GM18873 (cell line): Measurements from ENCODE around the gene MINDY1.

Source experiments
- ATAC-seq: cut with Tn5 transposase; IDR thresholded peaks from one replicate; pipeline ENCODE4 v1.9.1; 2021; ENCODE audit warnings: mild to moderate bottlenecking, moderate library complexity, moderate number of reproducible peaks; ENCODE audit not compliant: unreplicated experiment, low FRiP score

MINDY1 gene, protein sequence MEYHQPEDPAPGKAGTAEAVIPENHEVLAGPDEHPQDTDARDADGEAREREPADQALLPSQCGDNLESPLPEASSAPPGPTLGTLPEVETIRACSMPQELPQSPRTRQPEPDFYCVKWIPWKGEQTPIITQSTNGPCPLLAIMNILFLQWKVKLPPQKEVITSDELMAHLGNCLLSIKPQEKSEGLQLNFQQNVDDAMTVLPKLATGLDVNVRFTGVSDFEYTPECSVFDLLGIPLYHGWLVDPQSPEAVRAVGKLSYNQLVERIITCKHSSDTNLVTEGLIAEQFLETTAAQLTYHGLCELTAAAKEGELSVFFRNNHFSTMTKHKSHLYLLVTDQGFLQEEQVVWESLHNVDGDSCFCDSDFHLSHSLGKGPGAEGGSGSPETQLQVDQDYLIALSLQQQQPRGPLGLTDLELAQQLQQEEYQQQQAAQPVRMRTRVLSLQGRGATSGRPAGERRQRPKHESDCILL

DNA sequence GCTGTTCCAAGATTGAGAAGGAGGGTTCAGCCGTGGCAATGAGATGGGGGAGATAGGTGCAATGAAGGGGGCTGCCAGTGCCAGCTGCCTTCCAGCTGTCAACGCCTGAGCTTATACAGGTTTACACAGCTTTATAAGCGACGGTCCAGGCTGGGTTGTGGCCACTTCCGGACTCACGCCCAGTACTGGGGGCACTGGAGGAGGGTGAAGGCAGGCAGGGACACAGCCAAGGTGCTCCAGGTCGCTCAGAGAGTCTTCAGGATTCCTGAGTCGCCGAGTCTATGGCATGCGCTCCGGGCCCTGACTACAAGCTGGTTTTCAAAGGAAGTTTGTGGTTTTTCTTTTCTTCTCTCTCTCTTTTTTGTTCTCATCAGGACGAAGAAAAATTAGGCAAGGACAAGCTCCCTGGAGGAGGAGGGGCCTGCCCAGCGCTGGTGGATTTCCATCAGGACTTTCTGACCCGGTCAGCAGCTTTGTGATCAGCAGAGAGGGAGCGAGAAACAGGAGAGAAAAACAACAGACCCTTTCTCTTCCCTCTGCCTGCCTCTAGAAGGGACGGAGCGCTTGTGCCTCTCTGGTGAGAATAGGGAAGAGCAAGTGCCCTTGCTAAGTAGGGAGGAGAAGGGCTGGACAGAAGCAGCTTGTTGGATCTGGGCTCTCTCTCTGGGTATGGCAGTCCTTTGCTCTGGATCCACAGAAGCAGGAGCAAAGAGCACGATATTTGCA, at the start of gene MINDY1:
TSS of gene MINDY1 (minus strand) at position 576 of the 726 bp plus-strand sequence. CDS start 4,285 bp downstream, outside the sequence.
- ATAC-seq: no peak

DNA sequence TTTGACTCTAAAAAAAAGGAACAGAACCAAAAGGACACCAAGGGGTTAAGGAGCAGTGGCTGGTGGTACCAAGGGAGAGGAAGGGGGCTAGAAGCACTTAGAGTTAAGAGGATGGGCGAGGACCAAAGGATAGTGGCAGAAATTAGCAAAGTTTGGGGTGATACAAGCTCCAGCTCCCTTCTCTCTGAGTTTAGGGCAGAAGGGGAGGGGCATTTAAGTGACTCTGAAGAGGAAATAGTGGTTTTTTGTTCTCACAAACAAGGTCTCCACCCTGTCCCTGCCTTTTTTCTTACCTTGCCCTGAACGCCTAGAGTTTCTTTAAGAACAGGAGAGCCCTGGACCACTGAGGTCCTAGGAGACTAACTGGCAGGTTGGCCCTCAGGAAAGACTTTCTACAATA, 49.4 kb upstream of the MINDY1 start:
- no peak for ATAC-seq

DNA sequence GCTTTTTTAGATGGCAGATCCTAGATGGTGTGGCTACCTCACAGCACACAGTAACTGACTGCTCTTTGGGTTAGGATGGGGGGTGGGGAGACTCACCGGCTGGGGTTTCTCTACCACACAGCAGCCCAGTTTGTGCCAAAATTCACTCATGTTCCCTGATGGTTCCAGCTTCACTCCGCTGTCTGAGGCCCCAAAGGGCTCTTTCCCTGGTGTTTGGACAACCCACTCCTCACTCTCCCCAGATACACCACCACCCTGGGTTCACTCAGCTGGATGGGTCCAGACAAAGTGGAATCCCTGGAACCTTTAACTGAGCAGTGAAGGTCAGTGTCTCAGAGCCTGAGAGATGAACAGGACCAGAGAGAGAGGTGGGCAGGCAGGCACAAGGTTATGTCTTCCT, 48.9 kb upstream of the MINDY1 start:
- no peak for ATAC-seq

DNA sequence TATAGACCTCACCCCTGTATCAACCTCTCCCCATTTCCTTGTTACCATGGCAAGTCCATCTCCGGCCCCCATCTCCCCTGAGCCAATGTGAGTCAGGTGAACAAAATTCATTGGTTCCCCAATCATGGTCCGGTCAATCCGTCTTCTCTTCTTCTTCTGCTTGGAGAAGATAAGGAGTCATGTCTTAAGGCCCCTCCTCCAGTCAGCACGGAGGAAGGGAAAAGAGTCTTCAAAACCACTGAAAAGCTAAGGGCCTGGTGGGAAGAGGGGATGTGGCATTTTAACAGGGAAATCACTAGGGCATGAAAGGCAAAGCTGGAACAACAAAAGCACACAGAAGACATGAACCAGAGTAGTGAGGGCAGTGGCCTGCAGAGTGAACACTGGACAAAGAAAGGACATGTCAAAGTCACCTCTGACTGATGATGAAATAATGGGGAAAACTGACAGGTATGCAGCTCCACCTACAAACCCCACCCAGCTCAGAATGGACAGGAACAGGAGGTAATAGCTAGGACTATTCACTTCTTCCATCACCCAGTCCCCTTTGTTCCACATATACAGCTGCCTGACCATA, 48.4 kb upstream of the MINDY1 start:
- no peak for ATAC-seq

DNA sequence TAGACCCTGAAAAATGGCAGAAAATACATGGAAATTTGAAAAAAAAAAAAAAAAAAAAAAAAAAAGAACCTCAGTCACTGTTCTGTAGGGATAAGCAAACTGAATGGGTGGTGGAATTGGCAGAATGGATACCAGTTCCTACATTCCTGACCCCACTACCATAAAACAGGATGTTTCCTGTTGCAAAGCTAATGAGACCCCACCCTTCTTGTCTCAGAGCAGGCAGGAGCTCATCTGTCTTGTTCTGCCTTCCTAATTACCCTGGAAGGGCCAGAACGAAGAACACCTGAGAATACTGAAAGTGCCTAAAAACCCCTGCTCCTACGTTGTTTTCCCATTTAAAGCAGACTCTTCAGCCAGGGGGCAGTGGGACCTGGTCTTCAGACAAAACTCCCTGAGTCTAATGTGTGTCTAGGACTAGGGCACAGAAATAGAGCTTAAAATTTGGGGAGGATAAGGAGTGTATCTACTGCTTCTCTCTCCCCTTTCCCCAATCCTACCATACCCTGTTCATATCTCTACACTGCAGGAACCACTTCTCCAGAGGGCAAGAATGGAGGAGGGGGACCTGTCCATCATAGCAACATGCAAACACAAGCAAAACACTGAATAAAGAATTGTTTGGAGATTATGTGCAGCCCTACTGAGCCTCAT, 44.8 kb upstream of the MINDY1 start:
- ATAC-seq: no peak

DNA sequence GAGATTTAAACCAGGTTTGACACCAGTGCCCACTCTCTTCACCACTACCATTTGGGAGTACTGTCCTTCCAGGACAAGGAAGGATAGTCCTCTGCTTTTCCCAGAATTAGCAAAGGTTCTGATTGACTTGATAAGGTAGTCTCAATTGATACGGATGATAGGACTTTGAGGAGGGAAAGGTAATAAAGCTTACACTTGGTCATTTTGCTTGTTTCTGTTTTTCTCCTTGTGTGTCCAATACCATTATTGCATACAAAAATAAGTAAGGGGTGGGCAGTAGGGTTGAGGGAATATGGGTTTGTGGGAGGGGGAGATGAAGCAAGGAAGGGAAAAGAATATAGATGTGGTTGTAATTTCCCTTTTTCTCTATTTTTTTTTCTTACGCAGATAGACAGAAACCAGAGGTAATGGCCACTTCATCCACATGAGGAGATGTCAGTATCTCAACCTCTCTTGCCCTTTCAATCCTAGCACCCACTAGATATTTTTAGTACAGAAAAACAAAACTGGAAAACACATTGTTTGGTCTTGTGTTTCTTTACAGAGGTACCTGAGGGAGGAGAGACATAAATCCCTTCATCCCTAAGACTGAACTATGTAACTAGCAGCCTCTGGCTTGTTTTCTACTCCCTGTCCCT, 43.5 kb upstream of the MINDY1 start:
- no peak for ATAC-seq

GRCh38 chr1:151049458-151049857, 42.8 kb upstream of the MINDY1 start:
- ATAC-seq: no peak

GRCh38 chr1:151048645-151049032, 41.9 kb upstream of the MINDY1 start:
- ATAC-seq: peak; percentile 5

DNA sequence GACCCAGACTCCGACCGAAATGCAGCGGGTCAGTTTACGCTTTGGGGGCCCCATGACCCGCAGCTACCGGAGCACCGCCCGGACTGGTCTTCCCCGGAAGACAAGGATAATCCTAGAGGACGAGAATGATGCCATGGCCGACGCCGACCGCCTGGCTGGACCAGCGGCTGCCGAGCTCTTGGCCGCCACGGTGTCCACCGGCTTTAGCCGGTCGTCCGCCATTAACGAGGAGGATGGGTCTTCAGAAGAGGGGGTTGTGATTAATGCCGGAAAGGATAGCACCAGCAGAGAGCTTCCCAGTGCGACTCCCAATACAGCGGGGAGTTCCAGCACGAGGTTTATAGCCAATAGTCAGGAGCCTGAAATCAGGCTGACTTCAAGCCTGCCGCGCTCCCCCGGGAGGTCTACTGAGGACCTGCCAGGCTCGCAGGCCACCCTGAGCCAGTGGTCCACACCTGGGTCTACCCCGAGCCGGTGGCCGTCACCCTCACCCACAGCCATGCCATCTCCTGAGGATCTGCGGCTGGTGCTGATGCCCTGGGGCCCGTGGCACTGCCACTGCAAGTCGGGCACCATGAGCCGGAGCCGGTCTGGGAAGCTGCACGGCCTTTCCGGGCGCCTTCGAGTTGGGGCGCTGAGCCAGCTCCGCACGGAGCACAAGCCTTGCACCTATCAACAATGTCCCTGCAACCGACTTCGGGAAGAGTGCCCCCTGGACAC, 41.4 kb upstream of the MINDY1 start:
- peak; percentile 48 for ATAC-seq

DNA sequence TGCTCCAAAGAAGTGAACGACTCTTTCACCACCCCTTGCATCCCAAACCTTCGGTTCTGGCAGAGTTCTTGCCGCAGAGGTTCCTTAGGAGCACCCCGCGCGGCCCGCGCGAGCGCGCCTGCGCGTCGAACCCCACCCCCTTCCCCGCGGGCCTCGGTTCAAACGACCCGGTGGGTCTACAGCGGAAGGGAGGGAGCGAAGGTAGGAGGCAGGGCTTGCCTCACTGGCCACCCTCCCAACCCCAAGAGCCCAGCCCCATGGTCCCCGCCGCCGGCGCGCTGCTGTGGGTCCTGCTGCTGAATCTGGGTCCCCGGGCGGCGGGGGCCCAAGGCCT, 40.9 kb upstream of the MINDY1 start, which contains the start of gene C1orf56:
TSS of gene C1orf56 (plus strand) at position 161 of the 334 bp plus-strand sequence. CDS start at position 258, 97 bp downstream.
- ATAC-seq: peak; percentile 20

- ATAC-seq: no peak
These were observed 36.5 kb upstream of the MINDY1 start for GRCh38 chr1:151043163-151043562.

DNA sequence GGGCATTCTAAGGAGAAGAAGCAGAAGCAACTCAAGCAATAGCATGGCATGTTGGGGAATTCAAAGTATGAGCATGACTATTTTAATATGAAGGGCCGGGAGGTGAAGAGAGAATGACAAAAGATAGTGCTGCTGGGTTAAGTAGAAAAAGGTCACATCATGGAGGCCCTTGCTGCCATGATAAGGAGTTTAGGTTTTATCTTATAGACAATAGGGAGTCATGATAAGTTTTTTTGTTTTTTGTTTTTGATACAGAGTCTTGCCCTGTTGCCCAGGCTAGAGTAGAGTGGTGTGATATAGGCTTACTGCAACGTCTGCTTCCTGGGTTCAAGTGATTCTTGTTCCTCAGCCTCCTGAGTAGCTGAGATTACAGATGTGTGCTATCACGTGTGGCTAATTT, 32.8 kb upstream of the MINDY1 start:
- ATAC-seq: no peak

- ATAC-seq: no peak
These were observed 30.3 kb upstream of the MINDY1 start for GRCh38 chr1:151037032-151037431.

GRCh38 chr1:151036356-151036755, 29.7 kb upstream of the MINDY1 start, which contains the start of gene BNIPL:
Gene BNIPL (plus strand): TSS chr1:151036586. CDS start chr1:151036726, 140 bp downstream.
- no peak for ATAC-seq

DNA sequence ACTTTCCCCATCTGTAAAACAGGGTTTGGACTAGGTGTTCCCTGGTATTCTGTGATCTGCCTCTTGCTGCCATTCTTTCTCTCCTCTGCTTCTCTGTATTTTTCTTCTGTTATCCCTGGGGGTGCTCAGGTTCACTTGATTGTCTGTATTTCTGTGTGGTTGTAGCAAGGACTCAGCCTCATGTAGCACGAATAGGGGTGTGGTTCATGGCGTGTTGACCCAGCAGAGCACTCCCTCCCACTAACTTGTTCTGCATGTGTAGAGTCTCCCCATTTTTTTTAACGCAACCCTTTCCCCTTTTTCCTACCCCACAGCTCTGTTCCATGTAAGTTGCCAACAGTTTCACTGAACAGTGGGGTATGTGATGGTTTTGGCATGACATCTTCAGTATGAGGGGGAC, 28.5 kb upstream of the MINDY1 start:
- ATAC-seq: no peak

DNA sequence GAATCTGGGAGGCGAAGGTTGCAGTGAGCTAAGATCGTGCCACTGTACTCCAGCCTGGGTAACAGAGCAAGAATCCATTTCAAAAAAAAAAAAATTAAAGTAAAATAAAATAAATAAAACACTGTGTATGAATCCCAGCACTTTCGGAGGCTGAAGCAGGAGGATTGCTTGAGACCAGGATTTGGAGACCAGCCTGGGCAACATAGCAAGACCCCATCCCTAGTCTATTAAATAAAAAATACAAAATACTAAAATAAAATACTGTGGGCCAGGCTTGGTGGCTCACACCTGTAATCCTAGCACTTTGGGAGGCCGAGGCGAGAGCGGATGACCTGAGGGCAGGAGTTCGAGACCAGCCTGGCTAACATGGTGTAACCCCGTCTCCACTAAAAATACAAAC, 25.5 kb upstream of the MINDY1 start:
- no peak for ATAC-seq

DNA sequence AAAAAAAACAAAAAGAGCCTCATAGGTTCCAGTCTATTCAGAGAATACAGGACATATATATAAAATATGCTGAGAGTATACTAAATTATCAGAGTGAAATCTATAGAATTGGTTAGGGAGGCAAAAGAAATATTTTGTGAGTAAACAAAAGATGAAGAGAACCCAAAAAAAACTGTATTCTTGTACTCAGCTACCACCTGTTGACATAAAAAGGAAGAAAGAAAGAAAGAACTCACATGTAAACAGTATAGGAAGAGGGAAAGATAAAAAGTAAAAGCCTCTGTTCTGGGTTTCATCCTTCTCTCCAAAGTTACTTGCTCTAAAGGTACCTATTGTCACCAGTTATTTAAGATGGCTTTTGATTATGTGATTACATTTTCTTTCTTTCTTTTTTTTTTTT, 19.8 kb upstream of the MINDY1 start:
- no peak for ATAC-seq

DNA sequence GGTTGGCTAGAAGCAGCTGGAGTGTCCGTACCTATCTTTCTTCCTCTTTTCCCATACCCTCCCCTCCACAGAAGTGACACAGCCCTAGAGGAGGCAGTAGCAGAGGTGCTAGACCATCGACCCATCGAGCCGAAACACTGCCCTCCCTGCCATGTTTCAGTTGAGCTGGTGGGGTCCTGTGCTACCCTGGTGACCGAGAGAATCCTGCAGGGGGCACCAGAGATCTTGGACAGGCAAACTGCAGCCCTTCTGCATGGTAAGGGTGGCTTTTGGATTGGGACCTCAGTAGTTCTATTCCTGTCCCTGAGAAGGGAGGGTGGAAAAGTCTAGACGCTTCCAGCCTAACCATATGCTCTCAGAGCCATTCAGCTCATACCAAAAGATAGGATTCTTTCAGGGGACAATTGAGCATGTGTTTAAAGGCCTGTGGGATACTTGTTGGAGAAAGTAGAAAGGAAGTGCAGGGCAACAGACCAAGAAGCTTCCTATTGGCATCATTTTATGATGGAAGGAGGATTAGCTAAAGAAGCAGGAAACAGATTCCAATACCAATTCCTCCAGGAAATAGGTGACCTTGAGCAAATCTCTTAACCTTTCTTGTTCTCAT, 17.9 kb upstream of the MINDY1 start:
- ATAC-seq: no peak

- no peak for ATAC-seq
These were observed 6.8 kb upstream of the MINDY1 start for GRCh38 chr1:151013518-151013917.
